Measurements from ENCODE around the gene TMED5. TPM values are rescaled to one million over a fixed set of nuclear protein-coding genes. Genes with fewer than 3 reads are reported as not detected.
"Not testable (repeated sequence)": the region's sequence is repeated elsewhere in the genome, so short reads cannot be mapped to it uniquely, and the experiment has no call there.

TMED5 gene
- 10 to 100 TPM; 23.9 to 34.4 (median 26.9) TPM for total RNA-seq

DNA sequence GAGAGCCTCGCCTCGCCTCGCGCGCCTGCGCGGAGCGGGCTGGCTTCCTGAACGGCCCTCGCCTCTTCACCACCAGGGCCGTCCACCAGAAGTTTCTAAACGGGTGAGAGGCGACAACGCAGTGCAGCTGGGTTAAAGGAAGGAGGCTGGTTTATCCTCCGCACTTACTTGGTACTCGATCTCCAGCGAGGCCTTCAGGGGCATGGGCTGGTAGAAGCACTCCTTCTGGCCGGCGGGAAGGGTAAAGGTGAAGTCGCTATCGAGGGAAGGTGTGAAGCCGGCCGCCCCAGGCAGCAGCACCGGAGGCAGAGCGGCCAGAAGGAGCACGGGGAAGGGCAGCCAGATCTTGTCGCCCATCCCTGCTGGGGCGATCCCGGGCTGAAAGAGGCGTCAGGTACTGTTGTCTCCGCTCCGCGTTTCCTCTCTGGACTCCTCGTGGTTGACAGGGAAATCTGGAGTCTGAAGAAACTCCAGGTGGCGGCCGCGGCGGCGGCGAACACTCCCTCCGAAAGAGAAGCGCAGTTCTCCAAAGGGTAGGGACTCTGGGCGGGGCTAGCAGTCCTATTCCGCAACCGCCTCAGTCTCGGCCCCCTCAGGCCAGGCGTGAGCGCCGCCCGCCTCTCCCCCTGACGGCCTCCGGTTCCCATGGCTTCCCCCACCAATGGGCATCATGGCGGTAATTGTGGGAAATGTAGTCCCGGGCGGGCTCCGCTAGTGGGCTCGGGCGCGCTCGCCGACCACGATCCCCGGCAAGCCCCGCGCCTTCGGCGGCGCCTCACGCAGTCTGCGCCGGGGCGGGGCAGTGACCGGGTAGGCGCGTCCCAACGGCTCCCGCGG, at the start of gene TMED5:
Gene TMED5 (minus strand): TSS at position 528 of the 837 bp plus-strand sequence. CDS start 171 bp downstream, at position 357.
- peak within 1 kb of the TSS; percentile 92 for H3K4me3 ChIP-seq (ENCODE audit: low read depth, poor library complexity, severe bottlenecking)
- DNase-seq (ENCODE audit: low spot score in 2 of 2): peak; percentile 98 to 99
- WGBS, 2 donors: 0 to 1% methylated on average over 46 to 48 of the region's 78 CpGs
- intact Hi-C loops (cut with DNase I; ENCODE audit: low total_unique reads): no loop called here
- peak in 1 of 2 donors; percentile 88 for TF ChIP-seq POLR2A (IDR thresholded peaks at IDR 0.05)
- TF ChIP-seq, protein P1, sequence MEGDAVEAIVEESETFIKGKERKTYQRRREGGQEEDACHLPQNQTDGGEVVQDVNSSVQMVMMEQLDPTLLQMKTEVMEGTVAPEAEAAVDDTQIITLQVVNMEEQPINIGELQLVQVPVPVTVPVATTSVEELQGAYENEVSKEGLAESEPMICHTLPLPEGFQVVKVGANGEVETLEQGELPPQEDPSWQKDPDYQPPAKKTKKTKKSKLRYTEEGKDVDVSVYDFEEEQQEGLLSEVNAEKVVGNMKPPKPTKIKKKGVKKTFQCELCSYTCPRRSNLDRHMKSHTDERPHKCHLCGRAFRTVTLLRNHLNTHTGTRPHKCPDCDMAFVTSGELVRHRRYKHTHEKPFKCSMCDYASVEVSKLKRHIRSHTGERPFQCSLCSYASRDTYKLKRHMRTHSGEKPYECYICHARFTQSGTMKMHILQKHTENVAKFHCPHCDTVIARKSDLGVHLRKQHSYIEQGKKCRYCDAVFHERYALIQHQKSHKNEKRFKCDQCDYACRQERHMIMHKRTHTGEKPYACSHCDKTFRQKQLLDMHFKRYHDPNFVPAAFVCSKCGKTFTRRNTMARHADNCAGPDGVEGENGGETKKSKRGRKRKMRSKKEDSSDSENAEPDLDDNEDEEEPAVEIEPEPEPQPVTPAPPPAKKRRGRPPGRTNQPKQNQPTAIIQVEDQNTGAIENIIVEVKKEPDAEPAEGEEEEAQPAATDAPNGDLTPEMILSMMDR (IDR thresholded peaks at IDR 0.05): peak in 1 of 3 donors; percentile 25

DNA sequence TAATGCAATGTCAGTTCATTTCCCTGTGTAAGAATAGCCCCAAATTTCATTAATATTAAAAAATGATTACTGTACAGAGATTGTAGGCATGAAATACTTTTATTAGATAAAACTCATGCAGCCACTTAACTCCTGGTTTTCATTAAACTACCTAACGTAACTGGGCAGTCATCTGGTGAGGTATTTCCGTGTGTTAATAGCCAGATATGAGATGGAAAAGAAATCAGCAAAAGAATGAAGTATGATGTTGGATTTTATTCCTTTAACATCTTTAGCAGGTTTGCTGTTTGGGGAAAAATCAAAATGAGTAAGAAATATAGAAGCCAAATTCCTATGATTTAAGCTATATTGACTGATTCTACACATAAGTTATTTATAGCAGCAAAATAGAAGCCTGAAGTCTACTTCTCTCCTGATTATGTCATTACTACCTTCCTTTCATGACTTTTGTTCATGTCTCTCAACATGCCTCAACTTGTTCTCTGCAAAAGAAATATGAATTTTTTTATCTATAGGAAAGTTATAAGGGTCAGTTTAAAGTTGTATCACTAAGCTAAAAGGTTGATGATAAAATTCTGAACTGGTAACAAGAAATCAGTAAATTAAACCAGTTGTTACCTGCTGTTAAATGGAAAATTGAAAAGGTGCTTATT, 42.9 kb upstream of the TMED5 start:
- WGBS, 2 donors: 86% methylated on average over 2 of the region's 2 CpGs
- DNase-seq (ENCODE audit: low spot score in 2 of 2): no peak
- TF ChIP-seq POLR2A (IDR thresholded peaks at IDR 0.05): no peak
- TF ChIP-seq, protein P1 (IDR thresholded peaks at IDR 0.05): no peak
- no peak overlapping the region for H3K4me3 ChIP-seq (ENCODE audit: low read depth, poor library complexity, severe bottlenecking)
- intact Hi-C loops (cut with DNase I; ENCODE audit: low total_unique reads): no loop called here

DNA sequence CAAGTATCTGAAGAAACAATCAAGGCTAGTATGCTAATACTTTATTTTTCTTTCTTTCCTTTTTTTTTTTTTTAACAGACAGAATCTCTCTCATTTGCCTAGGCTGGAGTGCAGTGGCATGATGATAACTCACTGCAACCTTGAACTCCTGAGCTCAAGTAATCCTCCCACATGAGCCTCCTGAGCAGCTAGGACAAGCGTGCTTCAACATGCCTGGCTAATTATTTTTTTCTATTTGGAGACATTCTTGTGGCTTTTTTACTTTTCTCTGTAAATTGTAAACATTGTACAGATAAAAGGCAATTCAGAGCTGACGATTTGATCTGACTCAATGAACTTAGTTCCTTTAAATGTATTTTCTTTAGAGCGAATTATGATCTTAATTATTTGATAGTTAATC, 41.7 kb upstream of the TMED5 start:
- DNase-seq (ENCODE audit: low spot score in 2 of 2): no peak
- no peak for TF ChIP-seq POLR2A (IDR thresholded peaks at IDR 0.05)
- TF ChIP-seq, protein P1 (IDR thresholded peaks at IDR 0.05): no peak
- no peak overlapping the region for H3K4me3 ChIP-seq (ENCODE audit: low read depth, poor library complexity, severe bottlenecking)
- intact Hi-C loops (cut with DNase I; ENCODE audit: low total_unique reads): no loop called here
- 85 to 92% methylated on average over 3 of the region's 3 CpGs for WGBS, 2 donors

DNA sequence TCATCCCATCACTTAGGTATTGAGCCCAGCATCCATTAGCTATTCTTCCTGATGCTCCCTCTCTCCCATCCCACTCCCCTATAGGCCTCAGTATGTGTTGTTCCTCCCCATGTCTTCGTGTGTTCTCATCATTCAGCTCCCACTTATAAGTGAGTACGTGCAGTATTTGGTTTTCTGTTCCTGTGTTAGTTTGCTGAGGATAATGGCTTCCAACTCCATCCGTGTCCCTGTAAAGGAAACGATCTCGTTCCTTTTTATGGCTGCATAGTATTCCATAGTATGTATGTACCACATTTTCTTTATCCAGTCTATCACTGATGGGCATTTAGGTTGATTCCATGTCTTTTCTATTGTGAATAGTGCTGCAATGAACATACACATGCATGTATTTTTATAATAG, 40.5 kb upstream of the TMED5 start:
- DNase-seq (ENCODE audit: low spot score in 2 of 2); intact Hi-C loops (cut with DNase I; ENCODE audit: low total_unique reads): not testable (repeated sequence)

DNA sequence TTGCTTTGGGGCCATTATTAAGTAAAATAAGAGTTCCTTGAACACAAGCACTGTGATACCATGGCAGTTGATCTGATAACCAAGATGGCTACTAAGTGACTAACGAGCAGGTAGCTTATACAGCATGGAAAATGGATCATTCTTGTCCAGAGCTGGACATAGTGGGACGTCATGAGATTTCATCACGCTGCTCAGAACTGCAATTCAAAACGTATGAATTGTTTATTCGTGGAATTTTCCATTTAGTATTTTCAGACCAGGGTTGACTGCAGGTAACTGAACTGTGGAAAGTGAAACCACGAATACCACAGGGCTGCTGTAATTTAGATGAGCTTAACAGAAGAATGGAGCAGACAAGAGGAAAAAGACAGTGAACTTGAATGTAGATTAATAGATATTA, 39.2 kb upstream of the TMED5 start:
- TF ChIP-seq, protein P1 (IDR thresholded peaks at IDR 0.05): no peak
- TF ChIP-seq POLR2A (IDR thresholded peaks at IDR 0.05): no peak
- no peak overlapping the region for H3K4me3 ChIP-seq (ENCODE audit: low read depth, poor library complexity, severe bottlenecking)
- no peak for DNase-seq (ENCODE audit: low spot score in 2 of 2)
- 87 to 94% methylated on average over 6 of the region's 6 CpGs for WGBS, 2 donors
- intact Hi-C loops (cut with DNase I; ENCODE audit: low total_unique reads): no loop called here

More for the DNA sequence above, 40.5 kb upstream of the TMED5 start:
- WGBS, 2 donors: 99% methylated on average over 5 of the region's 5 CpGs
- H3K4me3 ChIP-seq (ENCODE audit: low read depth, poor library complexity, severe bottlenecking): not testable (repeated sequence)

DNA sequence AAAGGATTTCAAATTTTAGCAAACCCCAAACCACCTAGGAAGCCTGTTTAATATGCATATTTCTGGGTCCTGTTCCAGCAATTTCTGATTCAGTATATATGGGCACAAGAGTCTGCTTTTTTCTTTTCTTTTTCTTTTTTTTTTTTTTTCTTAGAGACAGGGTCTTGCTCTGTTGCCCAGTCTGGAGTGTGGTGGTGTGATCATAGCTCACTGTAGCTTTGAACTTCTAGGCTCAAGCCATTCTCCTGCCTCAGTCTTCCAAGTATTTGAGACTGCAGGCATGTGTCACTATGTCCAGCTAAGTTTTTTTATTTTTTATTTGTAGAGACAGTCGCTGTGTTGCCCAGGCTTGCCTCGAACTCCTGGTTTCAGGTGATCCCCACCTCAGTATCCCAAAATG, 35.1 kb upstream of the TMED5 start:
- DNase-seq (ENCODE audit: low spot score in 2 of 2): no peak
- TF ChIP-seq, protein P1 (IDR thresholded peaks at IDR 0.05): no peak
- TF ChIP-seq POLR2A (IDR thresholded peaks at IDR 0.05): no peak
- H3K4me3 ChIP-seq (ENCODE audit: low read depth, poor library complexity, severe bottlenecking): no peak overlapping the region
- intact Hi-C loops (cut with DNase I; ENCODE audit: low total_unique reads): no loop called here
- WGBS, 2 donors: 94 to 100% methylated on average over 2 of the region's 2 CpGs
